Colonic mucosa (tissue), 4 donors: ENCODE measurements around the gene ZG16. TPM values are rescaled to one million over a fixed set of nuclear protein-coding genes. Genes with fewer than 3 reads are reported as not detected.
A peak's percentile ranks its signal among the peaks of the same experiment; 100 is the strongest.

Source experiments
- DNase-seq: peaks from one replicate; pipeline ENCODE4 v3.0.0-alpha.2; 2020
- H3K27ac ChIP-seq: fragments of 200-600 bp; one replicate; pipeline ENCODE4 v1.8.0; 2021
- H3K27me3 ChIP-seq: fragments of 200-600 bp; one replicate; pipeline ENCODE4 v1.8.0; 2021
- H3K36me3 ChIP-seq: fragments of 200-600 bp; one replicate; pipeline ENCODE4 v1.8.0; 2021
- H3K4me1 ChIP-seq: fragments of 200-600 bp; one replicate; pipeline ENCODE4 v1.8.0; 2021; ENCODE audit warnings: mild to moderate bottlenecking
- H3K4me3 ChIP-seq: fragments of 200-600 bp; one replicate; pipeline ENCODE4 v1.8.0; 2021
- H3K9ac ChIP-seq, 2 donors: one replicate each; pipeline ENCODE4 v1.7.0; 2013; ENCODE audit warnings: control low read depth in 2 of 2, low read depth in 2 of 2, low read length in 2 of 2
- H3K9me3 ChIP-seq: fragments of 200-600 bp; one replicate; pipeline ENCODE4 v1.8.0; 2021
- CTCF ChIP-seq: fragments of 200-600 bp; IDR thresholded peaks from one replicate; pipeline ENCODE4 v1.8.0; 2022; ENCODE audit warnings: antibody characterized with exemption, mild to moderate bottlenecking
- intact Hi-C: fragments of 100-400 bp; cut with DNase I; formaldehyde crosslinking; loops from one replicate; pipeline ENCODE4 v1.14.1; 2022
- total RNA-seq, 2 donors: library from RNA; stranded (reverse); fragmentation: NEBNext Ultra II Directional in 1 of 2; extraction: Animal tissue kit (Norgen Biotek cat#: 25700) in 1 of 2; gene quantifications; one replicate each; pipeline ENCODE4 v1.2.1, GENCODE V29; 2021
- donor health status: healthy.
- donor health status: DM: no; HTN: no; CAD: no.
- donor health status: DM: no; HTN: no; CAD: no.

Gene ZG16
- total RNA-seq, 2 donors from 2014 or later = 280 to 758 TPM

DNA sequence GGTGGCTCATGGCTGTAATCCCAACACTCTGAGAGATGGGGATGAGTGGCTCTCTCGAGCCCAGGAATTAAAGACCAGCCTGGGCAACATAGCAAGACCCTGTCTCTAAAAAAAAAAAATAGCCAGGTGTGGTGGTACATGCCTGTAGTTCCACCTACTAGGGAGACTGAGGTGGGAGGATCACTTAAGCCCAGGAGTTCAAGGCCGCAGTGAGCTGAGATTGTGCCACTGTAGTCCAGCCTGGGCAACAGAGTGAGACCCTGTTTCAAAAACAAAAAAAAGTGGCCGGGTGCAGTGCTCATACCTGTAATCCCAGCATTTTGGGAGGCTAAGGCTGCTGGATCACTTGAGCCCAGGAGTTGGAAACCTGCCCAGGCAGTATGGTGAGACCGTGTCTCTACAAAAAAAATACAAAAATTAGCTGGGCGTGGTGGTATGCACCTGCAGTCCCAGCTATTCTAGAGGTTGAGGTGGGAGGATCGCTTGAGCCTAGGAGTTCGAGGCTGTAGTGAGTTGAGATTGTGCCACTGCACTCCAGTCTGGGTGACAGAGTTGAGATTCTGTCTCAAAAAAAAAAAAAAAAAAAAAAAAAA is 35.3 kb upstream of the ZG16 start:
- peak; percentile 45 for DNase-seq
- Histone ChIP-seq H3K4me1 (peaks cover 21% of the 10 kb centered on the region), H3K4me3 (no peak overlapping the region), H3K9me3 (no peaks in the 10 kb centered on the region), H3K9ac (peak overlapping the region in 1 of 2 donors; percentile 1), H3K27ac (no peak overlapping the region), H3K27me3 (no peaks in the 10 kb centered on the region), H3K36me3 (no peaks in the 10 kb centered on the region)
- intact Hi-C loops = no loop called here
- TF ChIP-seq CTCF = no peak

GRCh38 chr16:29743475-29743826 is 34.6 kb upstream of the ZG16 start:
- peaks cover 17% of the 10 kb centered on the region for H3K4me1 ChIP-seq
- TF ChIP-seq CTCF = no peak
- H3K27me3 ChIP-seq = no peaks in the 10 kb centered on the region
- intact Hi-C loops = no loop called here
- no peaks in the 10 kb centered on the region for H3K36me3 ChIP-seq
- no peak overlapping the region for H3K4me3 ChIP-seq
- DNase-seq = no peak
- H3K9ac ChIP-seq = peak overlapping the region in 1 of 2 donors; percentile 1
- H3K27ac ChIP-seq = no peak overlapping the region
- no peaks in the 10 kb centered on the region for H3K9me3 ChIP-seq

GRCh38 chr16:29743827-29744531 is 34.1 kb upstream of the ZG16 start:
- Histone ChIP-seq H3K36me3 (no peaks in the 10 kb centered on the region), H3K9ac (peak overlapping the region in 1 of 2 donors; percentile 1), H3K4me3 (no peak overlapping the region), H3K27ac (no peak overlapping the region), H3K27me3 (no peaks in the 10 kb centered on the region), H3K4me1 (peaks cover 12% of the 10 kb centered on the region), H3K9me3 (no peaks in the 10 kb centered on the region)
- no peak for TF ChIP-seq CTCF
- DNase-seq = peak; percentile 31
- intact Hi-C loops = no loop called here

GRCh38 chr16:29744541-29745101 is 33.4 kb upstream of the ZG16 start:
- Histone ChIP-seq H3K27ac (peak overlapping the region; percentile 16), H3K27me3 (no peaks in the 10 kb centered on the region), H3K9ac (peak overlapping the region; percentile 38 to 46), H3K36me3 (no peaks in the 10 kb centered on the region), H3K9me3 (no peaks in the 10 kb centered on the region), H3K4me1 (peaks cover 6% of the 10 kb centered on the region), H3K4me3 (peak overlapping the region; percentile 37)
- no peak for TF ChIP-seq CTCF
- intact Hi-C loops = no loop called here
- no peak for DNase-seq

GRCh38 chr16:29745121-29745852 is 32.8 kb upstream of the ZG16 start:
- H3K9ac ChIP-seq = peak overlapping the region; percentile 32 to 38
- no peak for TF ChIP-seq CTCF
- H3K27ac ChIP-seq = peak overlapping the region; percentile 16
- no peaks in the 10 kb centered on the region for H3K9me3 ChIP-seq
- H3K4me3 ChIP-seq = peak overlapping the region; percentile 37
- H3K36me3 ChIP-seq = no peaks in the 10 kb centered on the region
- H3K27me3 ChIP-seq = no peaks in the 10 kb centered on the region
- intact Hi-C loops = no loop called here
- DNase-seq = peak; percentile 29
- H3K4me1 ChIP-seq = no peaks in the 10 kb centered on the region
